ENCODE measurements around the gene GSN. TPM values are rescaled to one million over a fixed set of nuclear protein-coding genes. Genes with fewer than 3 reads are reported as not detected.

The GSN gene
- total and polyA plus RNA-seq, 2 experiments from 2014 or later, result 268 to 310 TPM

DNA sequence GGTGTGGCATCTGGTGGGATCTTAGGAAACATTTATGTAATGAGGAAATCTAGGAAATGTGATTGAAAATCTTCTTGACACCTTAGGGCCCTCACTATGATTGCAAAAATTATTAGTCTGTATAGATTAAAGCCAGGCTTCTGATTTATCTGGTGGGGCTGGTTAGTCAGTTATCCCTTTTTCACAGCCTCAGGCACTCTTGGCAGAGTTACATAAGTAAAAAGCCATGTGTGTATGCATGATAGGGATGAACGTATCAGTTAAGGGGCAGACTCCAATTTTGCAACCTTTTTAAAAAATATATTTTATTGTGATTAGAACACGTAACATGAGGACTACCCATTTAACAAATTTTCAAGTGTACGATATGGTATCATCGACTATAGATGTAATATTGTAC, 35.7 kb upstream of the GSN start:
- TF ChIP-seq, protein P1, sequence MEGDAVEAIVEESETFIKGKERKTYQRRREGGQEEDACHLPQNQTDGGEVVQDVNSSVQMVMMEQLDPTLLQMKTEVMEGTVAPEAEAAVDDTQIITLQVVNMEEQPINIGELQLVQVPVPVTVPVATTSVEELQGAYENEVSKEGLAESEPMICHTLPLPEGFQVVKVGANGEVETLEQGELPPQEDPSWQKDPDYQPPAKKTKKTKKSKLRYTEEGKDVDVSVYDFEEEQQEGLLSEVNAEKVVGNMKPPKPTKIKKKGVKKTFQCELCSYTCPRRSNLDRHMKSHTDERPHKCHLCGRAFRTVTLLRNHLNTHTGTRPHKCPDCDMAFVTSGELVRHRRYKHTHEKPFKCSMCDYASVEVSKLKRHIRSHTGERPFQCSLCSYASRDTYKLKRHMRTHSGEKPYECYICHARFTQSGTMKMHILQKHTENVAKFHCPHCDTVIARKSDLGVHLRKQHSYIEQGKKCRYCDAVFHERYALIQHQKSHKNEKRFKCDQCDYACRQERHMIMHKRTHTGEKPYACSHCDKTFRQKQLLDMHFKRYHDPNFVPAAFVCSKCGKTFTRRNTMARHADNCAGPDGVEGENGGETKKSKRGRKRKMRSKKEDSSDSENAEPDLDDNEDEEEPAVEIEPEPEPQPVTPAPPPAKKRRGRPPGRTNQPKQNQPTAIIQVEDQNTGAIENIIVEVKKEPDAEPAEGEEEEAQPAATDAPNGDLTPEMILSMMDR (IDR thresholded peaks at IDR 0.05; ENCODE audit: low read depth, low read length), result no peak
- DNase-seq (ENCODE audit: low read depth in 1 of 2, low spot score in 1 of 2), result no peak
- H3K27me3 ChIP-seq, result no peaks in the 10 kb centered on the region
- H3K27ac ChIP-seq, result no peak overlapping the region
- no peaks in the 10 kb centered on the region for H3K36me3 ChIP-seq
- H3K4me3 ChIP-seq, result no peak overlapping the region
- H3K4me1 ChIP-seq (ENCODE audit: low read depth), result no peaks in the 10 kb centered on the region
- no peaks in the 10 kb centered on the region for H3K9me3 ChIP-seq (ENCODE audit: low read depth)

DNA sequence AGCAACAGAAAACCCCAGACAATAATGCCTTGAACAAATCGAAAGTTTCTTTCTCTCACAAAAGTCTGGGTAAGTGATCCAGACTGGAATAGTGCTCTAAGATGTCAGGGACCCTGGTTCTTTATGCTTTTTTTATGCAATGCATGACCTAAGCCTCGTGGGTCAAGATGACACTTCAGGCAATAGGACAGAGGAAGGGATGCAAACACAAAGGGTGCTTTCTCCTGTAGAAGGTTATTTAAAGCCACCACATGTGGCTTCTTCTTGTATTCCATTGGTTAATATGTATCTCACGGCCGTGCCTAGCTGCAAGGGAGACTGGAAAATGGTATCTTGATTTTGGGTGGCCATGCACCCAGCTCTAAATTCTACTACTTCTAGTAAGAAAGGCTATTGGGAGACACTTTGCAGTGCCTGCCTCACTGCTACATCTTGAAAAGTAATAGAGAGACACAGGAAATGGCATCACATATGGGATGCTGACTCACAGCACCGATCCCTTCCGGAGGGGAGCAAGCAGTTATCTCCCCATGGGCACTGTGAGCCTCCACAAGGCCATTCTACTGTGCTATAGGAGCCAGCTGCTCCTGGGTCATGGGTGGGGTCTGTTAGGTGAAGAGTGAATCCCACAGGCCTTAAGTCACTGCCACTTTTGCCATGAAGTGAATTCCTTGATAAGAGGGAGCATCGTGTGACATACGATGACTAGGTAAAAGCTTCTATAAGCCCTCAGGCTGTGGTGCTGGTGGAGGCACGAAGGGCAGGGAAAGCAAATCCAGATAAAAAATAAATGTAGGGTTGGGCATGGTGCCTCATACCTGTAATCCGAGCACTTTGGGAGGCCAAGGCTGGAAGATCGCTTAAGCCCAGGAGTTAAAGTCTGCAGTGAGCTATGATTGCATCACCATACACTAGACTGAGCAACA, 33.8 kb upstream of the GSN start:
- no peak overlapping the region for H3K4me3 ChIP-seq
- no peaks in the 10 kb centered on the region for H3K9me3 ChIP-seq (ENCODE audit: low read depth)
- no peaks in the 10 kb centered on the region for H3K27me3 ChIP-seq
- peak in 1 of 2 donors; percentile 49 for DNase-seq (ENCODE audit: low read depth in 1 of 2, low spot score in 1 of 2)
- H3K36me3 ChIP-seq, result no peaks in the 10 kb centered on the region
- TF ChIP-seq, protein P1 (IDR thresholded peaks at IDR 0.05; ENCODE audit: low read depth, low read length), result no peak
- H3K27ac ChIP-seq, result no peak overlapping the region
- no peaks in the 10 kb centered on the region for H3K4me1 ChIP-seq (ENCODE audit: low read depth)

DNA sequence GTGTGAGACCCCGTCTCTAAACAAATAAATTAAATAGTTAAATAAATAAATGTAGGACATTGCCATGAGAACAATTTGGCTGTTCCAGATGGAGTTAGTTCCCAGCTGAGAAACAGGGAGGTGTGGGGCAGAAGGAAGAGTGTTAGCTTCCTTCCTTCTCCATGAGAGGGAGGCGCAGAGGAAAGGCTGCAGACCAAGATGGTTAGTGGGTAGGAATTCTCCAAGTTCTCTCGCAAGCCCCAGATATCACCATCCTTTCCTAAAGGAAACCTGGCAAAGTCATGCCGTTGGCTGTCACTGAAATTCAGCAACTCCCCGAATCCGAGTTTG, 33.2 kb upstream of the GSN start:
- Histone ChIP-seq H3K27me3 (no peaks in the 10 kb centered on the region), H3K9me3 (ENCODE audit: low read depth) (no peaks in the 10 kb centered on the region), H3K4me3 (no peak overlapping the region), H3K27ac (no peak overlapping the region), H3K36me3 (no peaks in the 10 kb centered on the region), H3K4me1 (ENCODE audit: low read depth) (no peaks in the 10 kb centered on the region)
- no peak for DNase-seq (ENCODE audit: low read depth in 1 of 2, low spot score in 1 of 2)
- TF ChIP-seq, protein P1 (IDR thresholded peaks at IDR 0.05; ENCODE audit: low read depth, low read length), result no peak

DNA sequence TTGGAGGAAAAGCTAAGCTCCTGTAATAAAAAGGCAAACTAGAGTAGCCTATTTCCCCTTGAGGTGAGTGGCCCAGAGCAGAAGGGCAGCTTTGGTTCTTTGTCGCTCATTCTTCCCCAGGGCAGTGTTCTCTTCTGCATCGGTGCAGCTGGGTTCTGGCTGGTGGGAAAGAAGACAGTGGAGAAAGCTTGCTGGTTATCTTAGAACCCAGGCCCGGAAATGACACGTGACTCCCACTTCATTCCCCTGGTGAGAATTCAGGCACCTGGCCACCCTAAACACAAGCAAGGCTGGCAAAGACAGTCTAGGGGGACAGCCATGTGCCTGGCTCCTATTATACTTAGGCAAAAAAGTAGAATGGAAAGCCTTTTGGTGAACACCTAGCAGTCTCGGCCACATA, 32.5 kb upstream of the GSN start:
- no peaks in the 10 kb centered on the region for H3K9me3 ChIP-seq (ENCODE audit: low read depth)
- no peaks in the 10 kb centered on the region for H3K4me1 ChIP-seq (ENCODE audit: low read depth)
- no peaks in the 10 kb centered on the region for H3K27me3 ChIP-seq
- DNase-seq (ENCODE audit: low read depth in 1 of 2, low spot score in 1 of 2), result no peak
- no peak overlapping the region for H3K27ac ChIP-seq
- no peaks in the 10 kb centered on the region for H3K36me3 ChIP-seq
- TF ChIP-seq, protein P1 (IDR thresholded peaks at IDR 0.05; ENCODE audit: low read depth, low read length), result no peak
- no peak overlapping the region for H3K4me3 ChIP-seq

DNA sequence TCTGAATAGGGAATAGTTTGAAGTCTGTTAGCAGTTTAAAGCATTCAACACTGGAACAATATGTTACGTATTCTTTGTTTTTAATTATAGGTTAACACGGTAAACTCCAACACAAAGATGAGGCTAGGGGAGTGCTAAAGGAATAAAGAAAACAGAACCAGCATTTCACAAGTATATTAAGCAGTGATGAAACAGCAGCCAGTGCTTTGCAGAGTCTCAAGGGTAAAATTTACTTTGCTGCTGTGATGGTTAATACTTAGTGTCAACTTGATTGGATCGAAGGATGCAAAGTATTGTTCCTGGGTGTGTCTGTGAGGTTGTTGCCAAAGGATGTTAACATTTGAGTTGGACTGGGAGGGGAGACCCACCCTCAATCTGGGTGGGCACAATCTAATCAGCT, 30.0 kb upstream of the GSN start:
- TF ChIP-seq, protein P1 (IDR thresholded peaks at IDR 0.05; ENCODE audit: low read depth, low read length), result no peak
- Histone ChIP-seq H3K4me1 (ENCODE audit: low read depth) (no peaks in the 10 kb centered on the region), H3K36me3 (no peaks in the 10 kb centered on the region), H3K9me3 (ENCODE audit: low read depth) (no peaks in the 10 kb centered on the region), H3K4me3 (no peak overlapping the region), H3K27ac (no peak overlapping the region), H3K27me3 (no peaks in the 10 kb centered on the region)
- no peak for DNase-seq (ENCODE audit: low read depth in 1 of 2, low spot score in 1 of 2)

Measured in cardiac muscle cell (in vitro differentiated cells and primary cell).